ENCODE data around the gene PRR23A.
"Not testable (repeated sequence)": the region's sequence is repeated elsewhere in the genome, so short reads cannot be mapped to it uniquely, and the experiment has no call there.

PRR23A gene

DNA sequence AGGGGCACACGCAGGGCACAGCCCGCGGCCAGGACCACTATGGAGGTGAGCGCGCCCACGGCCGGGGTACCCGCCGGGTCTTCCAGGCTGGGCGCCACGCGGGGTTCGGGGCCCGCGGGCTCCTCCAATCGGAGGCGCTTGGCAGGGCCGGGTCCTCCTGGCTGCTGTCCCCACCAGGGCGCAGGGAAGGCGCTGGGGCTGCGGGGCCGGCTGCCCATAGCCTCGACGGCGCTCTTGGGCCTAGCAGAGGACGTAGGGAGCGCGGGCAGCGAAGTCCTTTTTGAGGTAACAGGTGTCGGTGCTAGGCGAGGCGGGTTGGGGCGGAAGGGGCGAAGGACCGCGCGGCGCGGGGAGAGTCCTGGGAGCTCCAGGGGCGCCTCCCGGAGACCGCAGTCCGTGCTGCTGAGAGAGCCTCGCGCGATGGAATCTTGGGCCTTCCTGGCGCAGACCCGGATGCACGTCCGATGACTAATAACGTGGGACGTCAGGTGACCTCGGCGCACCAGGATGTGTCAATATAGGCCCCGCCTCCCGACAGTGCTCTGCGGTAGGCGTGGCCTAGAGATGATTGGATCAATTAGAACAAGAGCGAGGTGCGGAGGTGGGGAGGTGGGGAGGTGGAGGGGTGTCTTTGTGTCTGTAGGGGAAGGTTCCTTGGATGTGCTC is at the start of gene PRR23A:
Gene PRR23A, minus strand, starts transcription at position 218 of the 666 bp plus-strand sequence. Its CDS starts 0 bp downstream, at position 218.
- DNase-seq (ENCODE audit: low read depth in 3 of 3, low spot score in 1 of 3) = no peak

DNA sequence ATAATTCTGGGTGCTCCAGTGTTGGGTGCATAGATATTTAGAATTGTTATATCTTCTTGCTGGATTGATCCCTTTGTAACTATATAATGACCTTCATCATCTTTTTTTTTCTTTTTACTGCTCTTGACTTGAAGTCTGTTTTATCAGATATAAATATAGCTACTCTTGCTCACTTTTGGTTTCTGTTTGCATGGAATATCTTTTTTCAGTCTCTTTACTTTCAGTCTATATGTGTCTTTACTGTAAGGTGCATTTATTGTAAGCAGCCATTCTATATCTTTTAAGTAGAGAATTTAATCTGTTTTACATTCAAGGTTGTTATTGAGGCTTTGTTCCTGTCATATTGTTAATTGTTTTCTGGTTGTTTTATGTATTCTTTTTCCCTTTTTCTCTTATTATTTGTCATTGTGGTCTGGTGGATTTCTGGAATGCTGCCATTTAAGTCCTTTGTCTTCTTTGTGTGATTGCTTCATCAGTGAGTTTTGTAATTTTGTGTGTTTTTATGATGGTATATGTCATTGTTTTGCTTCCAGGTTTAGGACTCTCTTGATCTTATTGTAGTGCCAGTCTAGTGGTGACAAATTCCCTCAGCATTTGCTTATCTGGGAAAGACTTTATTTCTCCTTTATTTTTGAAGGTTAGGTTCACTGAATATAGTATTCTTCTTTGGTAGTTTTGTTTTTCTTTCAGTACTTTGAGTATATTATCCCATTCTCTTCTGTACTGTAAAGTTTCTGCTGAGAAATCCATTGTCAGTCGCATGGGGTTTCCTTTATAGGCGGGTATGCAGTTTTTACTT is 46.9 kb upstream of the PRR23A start:
- DNase-seq (ENCODE audit: low read depth in 3 of 3, low spot score in 1 of 3) = no peak

DNA sequence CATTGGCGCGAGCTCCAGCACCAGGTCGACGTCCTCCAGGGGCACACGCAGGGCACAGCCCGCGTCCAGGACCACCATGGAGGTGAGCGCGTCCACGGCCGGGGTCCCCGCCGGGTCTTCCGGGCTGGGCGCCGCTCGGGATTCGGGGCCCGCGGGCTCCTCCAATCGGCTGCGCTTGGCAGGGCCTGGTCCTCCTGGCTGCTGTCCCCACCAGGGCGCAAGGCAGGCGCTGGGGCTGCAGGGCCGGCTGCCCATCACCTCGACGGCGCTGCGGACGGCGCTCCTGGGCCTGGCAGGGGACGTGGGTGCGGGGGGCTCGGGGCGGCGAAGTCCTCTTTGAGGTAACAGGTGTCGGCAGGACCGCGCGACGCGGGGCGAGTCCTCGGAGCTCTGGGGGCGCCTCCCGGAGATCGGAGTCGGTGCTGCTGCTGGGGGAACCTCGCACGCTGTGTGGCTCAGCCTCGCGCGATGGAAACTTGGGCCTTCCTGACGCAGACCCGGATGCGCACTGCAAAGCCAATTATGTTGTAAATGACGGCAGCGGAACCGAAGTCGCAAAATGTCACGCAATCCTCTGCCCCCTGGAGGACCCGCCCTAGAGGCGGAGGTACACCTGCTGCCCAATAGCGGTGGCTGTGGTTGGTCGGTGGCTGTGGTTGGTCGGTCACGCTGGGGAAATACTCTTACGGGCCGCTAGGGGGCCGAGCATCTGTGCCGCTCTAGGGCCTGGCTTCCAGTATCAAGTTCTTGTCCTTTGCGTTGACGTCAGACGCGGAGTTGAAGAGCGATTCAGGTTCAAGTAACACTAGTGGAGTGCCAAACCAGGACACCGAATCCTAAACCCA is 38.5 kb upstream of the PRR23A start, which contains the start of gene PRR23C:
Gene PRR23C, minus strand, starts transcription at position 527 of the 845 bp plus-strand sequence. Its CDS starts 272 bp downstream, at position 255.
- no peak for DNase-seq (ENCODE audit: low read depth in 3 of 3, low spot score in 1 of 3)

DNA sequence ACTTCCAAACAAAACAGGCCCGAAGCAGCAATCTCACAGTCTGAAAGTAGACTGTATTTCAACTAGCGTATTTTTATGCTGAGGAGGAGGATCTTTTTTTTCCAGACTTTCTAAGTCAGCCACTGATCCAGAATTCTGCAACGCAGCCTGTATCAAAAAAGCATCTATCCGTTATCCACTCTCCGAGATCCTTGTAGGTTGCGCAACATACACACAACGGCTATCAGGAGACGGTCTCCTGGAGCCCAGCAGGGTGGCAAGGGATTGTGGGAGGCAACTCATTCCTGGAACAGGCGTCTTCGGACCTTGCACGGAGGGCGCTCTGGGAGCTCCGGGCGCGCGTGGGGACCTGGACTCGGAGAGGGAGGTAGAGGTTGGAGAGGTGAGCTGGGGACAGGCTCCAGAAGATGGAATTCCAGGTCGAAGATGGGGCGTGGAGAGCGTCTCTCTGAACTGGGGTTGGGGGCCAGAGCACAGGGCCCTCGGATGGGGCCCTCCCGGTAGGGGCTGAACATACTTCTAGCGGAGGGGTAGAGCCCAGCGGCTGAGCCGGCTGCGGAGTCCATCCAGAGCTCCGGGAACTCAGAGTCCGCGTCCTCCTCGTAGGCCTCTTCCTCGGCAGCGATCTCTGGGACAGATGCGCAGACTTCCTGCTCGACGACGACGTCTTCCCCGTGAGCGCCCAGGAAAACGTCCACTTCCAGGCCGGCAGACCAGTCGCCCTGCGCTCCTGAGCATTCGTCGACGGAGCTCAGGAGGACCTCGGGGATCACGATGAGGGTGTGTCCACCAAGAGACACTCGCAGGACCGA is 37.7 kb upstream of the PRR23A start:
- DNase-seq (ENCODE audit: low read depth in 3 of 3, low spot score in 1 of 3) = no peak

DNA sequence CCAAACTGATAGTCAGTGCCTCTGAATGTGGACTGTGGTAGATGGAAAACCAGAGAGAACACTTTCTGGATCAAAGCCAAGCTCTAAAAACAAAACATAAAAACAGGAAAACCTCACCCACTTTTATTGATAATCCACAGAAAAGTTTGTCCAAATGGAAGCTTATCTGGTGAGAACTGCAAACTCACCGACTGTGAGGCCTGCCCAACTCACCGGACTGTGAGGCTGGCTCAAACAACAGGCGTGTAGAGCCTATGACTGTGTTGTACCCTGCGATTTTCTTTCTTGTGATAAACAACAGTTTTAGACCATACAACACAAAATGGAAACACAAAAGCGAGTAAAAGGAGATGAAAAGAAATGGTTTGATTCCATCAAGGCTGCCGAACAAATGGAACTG is 31.4 kb upstream of the PRR23A start:
- DNase-seq (ENCODE audit: low read depth in 3 of 3, low spot score in 1 of 3) = no peak

DNA sequence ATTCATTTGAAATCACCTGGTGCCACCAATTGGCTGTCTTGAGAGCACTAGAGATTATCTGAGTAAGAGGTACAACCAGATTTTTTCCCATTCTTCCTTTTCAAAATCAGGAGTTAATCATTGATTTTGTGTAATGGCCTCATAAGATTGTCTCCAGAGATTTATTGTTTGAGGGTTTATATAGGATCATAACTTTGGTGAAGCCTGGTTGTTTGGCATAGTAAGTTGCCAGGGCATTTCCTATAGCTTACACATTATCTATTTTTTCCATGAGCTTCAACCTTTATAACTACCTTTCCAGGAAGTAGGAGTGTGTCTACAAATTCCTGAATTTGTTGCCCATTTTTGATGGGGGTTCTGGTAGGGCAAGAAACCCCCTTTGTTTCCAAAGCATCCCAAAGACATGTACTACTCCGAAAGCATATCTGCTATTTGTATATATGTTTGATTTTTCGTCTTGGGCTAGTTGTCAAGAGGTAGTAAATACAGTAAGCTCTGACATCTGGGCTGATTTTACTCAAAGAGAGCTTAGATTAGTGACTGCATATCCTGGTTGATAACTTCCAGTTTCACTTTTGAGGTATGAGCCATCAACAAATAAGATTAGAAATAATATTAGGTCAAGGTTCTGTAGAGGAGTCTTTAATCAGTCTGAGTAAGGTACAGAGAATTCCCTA is 26.4 kb upstream of the PRR23A start:
- no peak for DNase-seq (ENCODE audit: low read depth in 3 of 3, low spot score in 1 of 3)

DNA sequence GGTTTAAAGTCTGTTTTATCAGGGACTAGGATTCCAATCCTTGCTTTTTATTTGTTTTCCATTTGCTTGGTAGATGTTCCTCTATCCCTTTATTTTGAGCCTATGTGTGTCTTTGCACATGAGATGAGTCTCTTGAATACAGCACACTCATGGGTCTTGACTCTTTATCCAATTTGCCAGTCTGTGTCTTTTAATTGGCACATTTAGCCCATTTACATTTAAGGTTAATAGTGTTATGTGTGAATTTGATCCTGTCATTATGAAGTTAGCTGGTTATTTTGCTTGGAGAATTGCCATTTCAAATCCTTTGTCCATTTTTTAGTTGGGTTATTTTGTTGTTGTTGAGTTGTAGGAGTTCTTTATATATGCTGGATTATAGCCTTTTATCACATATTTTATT is 24.5 kb upstream of the PRR23A start:
- not testable (repeated sequence) for DNase-seq (ENCODE audit: low read depth in 3 of 3, low spot score in 1 of 3)

DNA sequence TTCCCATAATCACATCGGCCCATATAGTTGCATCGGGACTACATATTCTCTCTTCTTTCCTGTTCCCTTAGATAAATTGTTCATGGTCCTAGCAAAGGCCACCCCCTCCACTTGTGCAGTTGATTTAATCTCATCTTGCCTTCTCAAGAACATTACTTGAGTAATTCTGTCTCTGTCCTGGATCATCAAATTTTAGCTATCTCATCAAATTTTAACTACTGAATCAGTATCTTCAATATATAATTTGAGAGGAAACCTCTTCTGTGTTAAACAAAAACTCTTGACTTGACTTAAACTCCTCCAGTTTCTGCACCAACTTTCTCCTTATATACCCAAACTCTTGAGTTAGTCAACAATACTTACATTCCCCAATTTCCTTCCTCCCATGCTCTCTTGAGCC is 18.9 kb upstream of the PRR23A start:
- DNase-seq (ENCODE audit: low read depth in 3 of 3, low spot score in 1 of 3) = no peak

DNA sequence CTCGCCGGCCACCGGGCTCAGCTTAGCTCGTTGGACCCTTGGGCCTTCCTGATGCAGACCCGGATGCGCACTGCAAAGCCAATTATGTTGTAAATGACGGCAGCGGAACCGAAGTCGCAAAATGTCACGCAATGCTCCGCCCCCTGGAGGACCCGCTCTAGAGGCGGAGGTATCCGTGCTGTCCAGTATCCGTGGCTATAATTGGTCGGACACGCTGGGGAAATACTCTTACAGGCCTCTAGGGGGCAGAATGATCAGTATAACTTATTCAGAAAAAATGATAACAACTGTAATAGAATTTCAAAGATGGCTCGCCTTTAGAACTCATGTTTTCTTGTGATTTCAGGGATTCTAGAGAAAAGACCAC is 14.8 kb upstream of the PRR23A start, which contains the start of gene PRR23B:
Gene PRR23B, minus strand, starts transcription at position 59 of the 367 bp plus-strand sequence. CDS start 265 bp downstream, outside the sequence.
- no peak for DNase-seq (ENCODE audit: low read depth in 3 of 3, low spot score in 1 of 3)

DNA sequence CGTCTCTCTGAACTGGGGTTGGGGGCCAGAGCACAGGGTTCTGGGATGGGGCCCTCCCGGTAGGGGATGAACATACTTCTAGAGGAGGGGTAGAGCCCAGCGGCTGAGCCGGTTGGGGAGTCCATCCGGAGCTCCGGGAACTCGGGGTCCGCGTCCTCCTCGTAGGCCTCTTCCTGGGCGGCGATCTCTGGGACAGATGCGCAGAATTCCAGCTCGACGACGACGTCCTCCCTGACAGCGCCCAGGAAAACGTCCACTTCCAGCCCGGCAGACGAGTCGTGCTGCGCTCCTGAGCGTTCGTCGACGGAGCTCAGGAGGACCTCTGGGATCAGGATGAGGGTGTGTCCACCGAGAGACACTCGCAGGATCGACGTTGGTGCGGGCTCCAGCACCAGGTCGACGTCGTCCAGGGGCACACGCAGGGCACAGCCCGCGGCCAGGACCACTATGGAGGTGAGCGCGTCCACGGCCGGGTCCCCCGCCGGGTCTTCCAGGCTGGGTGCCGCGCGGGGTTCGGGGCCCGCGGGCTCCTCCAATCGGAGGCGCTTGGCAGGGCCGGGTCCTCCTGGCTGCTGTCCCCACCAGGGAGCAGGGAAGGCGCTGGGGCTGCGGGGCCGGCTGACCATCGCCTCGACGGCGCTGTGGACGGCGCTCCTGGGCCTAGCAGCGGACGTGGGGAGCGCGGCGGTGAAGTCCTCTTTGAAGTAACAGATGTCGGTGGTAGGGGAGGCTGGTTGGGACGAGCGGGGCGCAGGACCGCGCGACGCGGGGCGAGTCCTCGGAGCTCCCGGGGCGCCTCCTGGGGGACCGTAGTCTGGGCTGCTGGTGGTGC is 14.2 kb upstream of the PRR23A start:
- no peak for DNase-seq (ENCODE audit: low read depth in 3 of 3, low spot score in 1 of 3)

DNA sequence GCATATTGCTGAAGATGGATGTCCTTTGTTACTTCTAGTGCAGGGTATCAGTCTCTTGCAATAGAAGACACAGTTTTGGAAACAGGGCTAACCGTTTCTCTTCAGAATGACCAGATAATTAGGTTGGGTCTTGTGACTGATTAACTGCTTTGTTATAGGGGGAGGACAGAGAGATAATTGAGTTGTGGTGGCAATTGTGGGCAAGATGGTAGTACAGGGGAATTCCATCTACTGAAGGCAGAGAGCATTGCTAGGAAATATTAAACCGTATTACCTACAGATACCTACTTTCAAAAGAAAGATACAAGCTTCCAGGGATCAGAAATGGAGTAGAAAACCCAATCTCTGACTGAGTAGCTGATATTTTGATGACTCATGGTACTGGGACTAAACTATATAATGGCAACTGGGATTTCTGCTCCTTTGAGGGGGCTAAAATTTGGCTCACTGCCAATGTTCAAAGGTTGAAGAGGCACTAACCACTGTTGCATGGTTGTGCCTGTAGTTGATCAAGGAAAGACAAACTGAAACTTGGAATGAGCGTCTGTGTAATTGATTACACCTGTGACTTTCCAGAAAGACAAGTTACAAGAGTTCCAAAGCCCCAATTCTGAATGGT is 10.5 kb upstream of the PRR23A start:
- DNase-seq (ENCODE audit: low read depth in 3 of 3, low spot score in 1 of 3) = no peak

DNA sequence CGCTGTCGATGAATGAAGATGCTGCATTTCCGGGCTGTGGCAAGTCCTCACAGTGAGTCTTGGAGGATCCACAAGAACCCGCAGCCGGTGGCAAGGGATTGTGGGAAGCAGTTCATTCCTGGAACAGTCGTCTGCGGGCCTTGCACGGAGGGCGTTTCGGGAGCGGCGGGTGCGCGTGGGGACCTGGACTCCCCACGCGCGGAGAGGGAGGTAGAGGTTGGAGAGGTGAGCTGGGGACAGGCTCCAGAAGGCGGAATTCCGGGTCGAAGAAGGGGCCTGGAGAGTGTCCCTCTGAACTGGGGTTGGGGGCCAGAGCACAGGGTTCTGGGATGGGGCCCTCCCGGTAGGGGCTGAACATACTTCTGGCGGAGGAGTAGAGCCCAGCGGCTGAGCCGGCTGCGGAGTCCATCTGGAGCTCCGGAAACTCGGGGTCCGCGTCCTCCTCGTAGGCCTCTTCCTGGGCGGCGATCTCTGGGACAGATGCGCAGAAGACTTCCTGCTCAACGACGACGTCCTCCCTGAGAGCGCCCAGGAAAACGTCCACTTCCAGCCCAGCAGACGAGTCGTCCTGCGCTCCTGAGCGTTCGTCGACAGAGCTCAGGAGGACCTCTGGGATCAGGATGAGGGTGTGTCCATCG is 593 bp downstream of the PRR23A start:
- DNase-seq (ENCODE audit: low read depth in 3 of 3, low spot score in 1 of 3) = no peak

DNA sequence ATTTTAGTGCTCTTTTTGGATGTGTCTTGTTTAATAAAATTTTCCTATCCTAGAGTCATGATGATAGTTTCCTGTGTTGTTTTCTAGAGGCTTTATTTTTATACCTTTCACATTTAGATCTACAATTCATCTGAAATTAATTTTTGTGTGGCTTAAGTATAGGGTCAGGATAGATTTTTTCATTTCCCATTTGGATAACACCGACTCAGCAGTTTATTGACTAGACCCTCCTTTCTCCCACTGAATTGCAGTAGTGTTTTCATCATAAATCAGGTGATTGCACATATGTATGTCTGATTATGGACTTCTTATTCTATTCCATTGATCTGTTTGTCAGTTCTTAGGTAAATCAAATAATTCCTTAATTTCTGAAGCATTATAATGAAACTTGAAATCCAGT is 10.4 kb downstream of the PRR23A start:
- no peak for DNase-seq (ENCODE audit: low read depth in 3 of 3, low spot score in 1 of 3)

DNA sequence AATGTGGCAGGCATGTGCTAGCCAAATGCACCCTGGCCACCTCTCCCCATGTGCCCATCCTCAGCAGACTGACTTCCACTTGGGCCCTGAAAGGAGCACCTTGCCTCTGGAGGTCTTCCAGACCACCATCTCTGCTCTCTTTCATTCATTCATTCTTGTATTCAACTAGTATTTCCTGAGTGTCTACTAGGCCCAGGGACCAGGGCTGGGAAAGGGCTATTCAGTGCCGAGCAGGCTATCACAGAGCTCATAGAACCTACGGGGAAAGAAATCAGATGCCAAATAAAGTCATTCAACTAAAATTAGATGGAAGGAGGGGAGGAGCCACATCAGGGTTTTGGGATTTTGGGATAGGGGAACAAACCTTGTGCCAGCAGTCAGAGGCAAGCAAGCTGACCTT is 18.9 kb downstream of the PRR23A start:
- no peak for DNase-seq (ENCODE audit: low read depth in 3 of 3, low spot score in 1 of 3)

DNA sequence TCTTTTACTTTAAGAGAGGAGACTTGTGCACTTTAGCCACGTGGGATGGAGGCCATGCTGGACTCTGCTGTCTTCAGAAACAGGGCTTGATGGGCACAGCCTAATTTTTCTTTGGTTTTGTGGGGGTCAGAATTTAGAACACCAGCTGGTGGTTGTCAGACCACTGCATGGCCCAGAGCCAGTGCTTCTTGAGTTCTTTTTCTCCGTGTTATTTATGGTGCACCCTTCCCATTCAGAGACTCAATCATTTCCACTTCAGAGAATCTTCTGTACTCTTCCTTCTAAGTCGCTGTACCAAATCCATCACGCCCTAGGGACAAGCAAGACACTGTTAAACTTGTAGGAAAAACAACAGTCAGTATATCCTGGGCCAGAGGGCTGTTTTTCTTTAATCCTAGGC is 20.1 kb downstream of the PRR23A start:
- DNase-seq (ENCODE audit: low read depth in 3 of 3, low spot score in 1 of 3) = no peak

DNA sequence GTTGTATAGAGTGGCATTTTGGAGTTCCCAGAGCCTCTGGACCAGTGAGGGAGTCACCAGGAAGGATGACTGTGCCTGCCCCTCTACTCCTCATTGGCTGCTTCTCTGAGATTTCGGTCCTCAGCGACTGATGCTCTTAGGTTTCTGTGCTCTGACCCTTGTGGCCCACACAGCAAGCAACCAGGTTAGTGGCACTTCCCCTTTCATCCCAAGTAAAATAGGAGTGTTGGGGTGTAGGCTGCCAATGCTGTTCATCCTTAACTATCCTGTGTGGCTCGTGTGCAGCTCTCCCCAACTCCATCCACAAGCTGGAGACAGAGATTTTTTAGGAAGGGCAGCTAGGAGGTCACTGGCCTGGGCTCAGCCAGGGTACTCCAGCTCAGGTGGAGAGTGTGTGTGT is 21.3 kb downstream of the PRR23A start:
- no peak for DNase-seq (ENCODE audit: low read depth in 3 of 3, low spot score in 1 of 3)

DNA sequence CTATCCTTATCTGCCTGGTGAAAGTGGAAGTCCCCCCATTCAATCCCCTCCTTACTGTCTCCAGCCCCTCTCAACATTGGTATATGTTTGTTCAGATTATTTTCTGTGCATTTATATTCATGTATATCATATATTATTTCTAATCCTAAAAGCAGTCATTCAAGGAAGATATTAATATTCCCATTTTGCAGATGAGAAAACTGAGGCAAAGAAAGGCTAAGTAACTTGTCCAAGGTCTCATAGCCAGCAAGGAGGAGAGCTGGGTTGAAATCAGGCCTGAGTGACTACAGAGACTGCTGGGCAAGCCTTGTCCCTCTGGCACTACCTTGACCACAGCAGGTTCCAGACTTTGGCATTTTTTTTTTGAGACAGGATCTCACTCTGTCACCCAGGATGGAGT is 30.0 kb downstream of the PRR23A start:
- no peak for DNase-seq (ENCODE audit: low read depth in 3 of 3, low spot score in 1 of 3)

DNA sequence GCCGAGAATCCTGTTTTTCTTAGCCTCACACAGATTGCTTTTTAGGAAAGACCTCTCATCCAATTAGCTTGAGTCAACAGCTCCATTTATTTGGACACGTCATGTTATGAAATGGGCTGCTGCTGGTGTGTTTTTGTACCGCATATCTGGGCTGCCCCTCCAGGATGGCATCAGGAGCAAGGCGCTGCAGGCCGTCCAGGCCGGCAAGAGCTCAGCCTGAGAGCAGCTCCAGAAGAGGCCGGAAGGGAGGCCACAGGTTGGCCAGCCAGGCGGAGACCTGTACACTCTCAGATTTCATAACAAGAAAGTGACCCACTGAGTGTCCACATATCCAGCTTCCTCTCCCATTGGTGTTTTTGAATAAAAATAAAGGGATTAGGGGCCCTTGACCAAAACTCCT is 30.7 kb downstream of the PRR23A start:
- no peak for DNase-seq (ENCODE audit: low read depth in 3 of 3, low spot score in 1 of 3)
